Stimulated activated CD4-positive, alpha-beta T cell treated with anti-CD3 and anti-CD28 coated beads, Interleukin-12 subunit alpha, Interleukin-12 subunit beta, amount 100 ng/mL, for 24 hours (primary cell): ENCODE results near the gene PKHD1.

Experiments used
- DNase-seq, 2 experiments: peaks; one replicate each; pipeline ENCODE4 v3.0.0-alpha.2; 2020; ENCODE audit warnings: low read depth in 2 of 2

PKHD1 gene

DNA sequence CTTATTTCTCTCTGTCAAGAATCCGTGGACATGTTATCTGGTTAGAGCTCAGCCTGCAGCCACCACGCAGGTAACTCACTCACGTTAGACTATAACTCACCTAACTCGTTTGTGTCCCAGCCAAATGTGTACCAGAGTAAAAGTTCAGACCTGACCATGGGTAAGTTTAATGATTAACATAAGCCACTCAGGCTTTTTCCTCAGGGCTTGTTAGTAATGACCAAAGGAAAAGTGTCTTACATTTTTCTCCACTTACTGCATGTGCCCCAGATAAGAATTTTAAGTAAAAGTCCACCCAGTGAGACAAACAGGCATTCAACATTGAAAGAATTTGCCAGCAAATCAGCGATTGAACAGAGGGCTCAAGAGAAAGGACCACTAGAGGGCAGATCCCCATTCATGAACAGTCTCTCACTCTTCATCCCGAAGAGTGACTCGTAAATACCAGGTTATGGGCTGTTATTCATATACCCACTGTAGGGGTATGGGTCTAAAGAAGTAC lies at the start of gene PKHD1:
Gene PKHD1, minus strand, starts transcription at position 116 of the 502 bp plus-strand sequence. CDS start 2,680 bp downstream, outside the sequence.
- no peak for DNase-seq

DNA sequence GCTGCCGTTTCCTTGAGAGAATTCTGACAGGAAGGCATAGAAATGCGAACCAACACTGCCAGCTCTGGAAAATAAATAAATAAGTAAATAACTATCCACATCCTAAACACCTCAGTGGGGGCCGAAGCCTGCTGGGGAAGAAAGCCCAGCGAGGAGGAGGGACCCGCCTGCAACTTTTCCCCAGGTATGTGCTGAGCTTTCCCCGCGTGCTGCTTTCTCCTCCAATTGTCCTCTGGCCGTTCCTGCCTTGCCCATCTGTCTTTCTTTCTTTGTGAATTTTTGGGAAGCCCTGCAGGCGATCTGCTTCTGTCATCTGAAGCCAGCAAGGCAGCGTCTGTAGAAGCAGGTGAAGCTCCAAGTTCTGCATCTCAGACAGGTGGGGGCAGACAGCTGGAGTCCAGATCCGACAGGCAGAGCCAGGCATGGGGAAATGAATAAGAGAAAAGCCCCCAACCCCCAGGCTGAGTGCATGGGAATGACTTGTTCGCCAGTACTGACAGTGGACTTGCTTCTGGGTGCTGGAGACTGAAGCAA lies 49.6 kb upstream of the PKHD1 start:
- no peak for DNase-seq

DNA sequence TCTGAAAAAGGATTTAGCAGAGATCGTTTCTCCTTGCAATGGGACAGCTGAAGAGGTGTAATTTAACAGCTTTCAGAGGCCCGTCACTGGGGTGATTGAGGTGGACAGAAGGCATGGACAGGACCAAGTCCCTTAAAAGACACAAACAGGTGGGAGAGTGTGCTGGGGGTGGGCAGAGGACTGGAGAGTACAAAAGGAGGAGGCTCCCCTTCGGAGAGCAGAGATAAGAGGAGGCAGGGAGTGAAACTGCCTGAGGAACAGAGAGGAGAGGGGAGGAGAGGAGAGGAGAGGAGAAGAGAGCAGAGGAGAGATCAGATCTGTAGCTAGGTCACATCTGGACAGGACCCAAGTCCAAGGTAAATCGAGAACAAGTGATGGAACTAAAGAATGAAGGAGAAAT lies 48.6 kb upstream of the PKHD1 start:
- no peak for DNase-seq

DNA sequence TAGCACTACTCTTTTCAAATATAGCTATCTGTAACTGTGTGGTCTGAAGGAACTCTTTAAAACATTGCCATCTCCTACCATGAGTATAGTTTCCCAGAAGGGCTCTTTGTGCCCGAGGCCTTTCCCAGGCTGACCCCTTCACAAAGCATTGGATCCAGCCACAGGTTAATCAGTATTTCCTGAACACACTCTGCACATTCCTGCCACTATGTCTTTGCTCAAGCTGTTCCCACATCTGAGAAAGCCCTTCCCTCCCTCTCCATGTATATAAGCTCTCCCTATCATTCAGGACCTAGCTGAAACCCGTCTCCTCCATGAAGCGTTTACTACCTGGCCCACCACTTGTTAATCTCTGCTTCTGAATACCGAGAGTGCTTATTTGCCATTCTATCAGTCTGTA lies 47.8 kb upstream of the PKHD1 start:
- DNase-seq = no peak

GRCh38 chr6:52134011-52134410 lies 46.6 kb upstream of the PKHD1 start:
- no peak for DNase-seq

DNA sequence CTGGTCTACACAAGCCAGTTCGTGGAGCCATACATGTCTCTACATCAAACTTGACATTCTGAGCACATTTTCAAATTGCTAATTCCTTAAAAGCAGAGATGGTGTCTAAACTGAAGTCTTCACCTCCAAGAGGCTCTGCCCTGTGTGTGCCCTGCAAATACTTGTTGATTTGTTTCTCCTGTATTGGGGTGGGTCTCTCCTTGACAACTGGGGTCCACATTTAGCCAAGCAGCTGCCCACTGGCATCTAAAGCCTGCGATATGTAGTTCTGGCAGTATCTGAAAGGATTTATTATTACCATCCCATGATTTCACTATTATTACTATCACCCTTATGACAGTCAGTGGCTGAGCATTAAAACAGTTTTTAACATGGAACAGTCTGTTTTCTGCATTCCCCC lies 45.9 kb upstream of the PKHD1 start:
- no peak for DNase-seq

DNA sequence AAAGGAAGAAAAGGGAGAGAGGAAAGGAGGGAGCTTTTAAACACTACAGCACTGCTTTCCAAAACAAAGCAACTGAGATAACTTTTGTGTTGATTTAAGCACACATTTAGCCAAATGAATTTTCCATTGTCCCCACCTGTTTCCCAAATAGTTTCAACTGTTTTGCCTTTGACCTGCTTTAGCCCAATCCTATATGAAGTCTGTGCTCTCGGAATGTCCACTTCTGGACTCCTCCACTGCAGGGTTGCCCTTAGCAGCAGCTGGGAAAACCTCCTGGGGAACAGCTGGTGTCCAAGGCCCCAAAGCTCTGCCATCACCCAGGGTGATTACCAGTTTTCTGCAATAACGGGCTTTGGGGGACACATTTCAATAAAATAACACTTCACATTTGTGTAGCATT lies 44.9 kb upstream of the PKHD1 start:
- no peak for DNase-seq

DNA sequence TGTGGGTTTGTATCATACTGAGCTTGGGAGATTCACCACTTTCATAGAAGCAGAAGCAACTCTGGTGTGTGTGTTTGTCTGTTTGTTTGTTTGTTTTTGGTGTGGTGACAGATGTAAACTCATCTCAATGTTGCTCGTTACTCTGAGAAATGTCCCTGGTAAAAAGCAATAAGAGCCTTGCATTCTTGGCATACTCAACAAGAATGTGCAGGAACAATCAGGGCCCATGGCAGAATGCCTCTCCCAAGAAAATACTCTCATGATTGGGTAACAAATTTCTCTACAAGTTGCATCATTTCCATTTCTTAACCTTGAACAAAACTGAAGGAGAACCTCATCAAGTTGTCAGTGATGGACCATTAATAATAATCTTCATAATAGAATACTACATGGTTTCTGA lies 43.0 kb upstream of the PKHD1 start:
- no peak for DNase-seq

DNA sequence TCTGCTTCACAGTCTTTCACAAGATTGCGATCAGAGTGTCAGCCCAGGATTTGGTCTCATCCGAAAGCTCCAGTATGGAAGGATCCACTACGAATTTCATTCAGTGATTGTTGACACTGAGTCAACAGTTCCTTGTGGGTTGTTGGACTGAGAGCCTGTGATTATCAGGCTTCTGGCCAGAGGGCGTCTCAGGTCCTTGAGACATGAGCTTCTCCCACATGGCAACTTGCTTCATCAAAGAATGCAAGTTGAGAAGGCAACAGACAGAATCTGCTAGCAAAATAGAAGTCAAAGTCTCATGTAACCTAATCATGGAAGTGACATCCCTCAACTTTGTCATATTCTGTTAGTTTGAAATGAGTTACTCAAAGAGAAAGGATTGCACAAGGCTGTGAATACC lies 40.5 kb upstream of the PKHD1 start:
- no peak for DNase-seq

DNA sequence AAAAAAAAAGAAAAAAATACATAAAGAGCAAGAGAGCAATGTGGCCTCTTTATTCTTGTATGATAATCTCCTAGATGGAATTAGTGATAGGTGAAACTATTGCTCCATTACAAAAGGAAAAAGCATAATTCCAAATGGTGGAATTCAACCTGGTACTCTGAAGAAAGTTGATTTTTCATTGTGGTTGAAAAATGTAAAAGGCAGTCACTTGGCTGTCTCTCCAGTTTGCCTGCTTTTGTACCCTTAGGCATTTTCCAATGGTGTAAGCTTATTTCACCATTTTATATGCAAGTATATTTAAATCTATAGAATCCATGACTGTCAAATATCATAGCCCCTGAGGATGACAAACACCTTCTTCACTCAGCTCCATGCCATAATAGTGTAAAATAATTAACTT lies 38.8 kb upstream of the PKHD1 start:
- DNase-seq = no peak

DNA sequence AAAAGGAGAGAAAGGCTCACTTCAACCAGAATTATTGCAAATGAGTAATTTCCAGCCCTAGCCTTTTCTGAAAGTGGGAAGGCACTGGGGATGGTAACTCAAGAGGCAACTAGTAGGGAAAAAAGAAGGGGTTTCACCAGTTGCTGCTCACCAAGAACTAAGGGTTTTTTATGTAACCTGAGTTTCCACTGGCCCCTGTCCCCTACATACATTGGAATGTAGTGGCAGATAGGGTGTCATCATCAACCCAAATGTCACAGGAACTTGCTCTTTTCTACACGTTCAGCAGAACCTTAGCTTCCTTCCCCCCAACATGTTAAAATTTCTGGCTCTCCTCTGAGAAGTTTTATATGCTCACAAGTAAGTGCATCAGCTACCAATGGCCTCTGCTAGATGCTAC lies 38.2 kb upstream of the PKHD1 start:
- DNase-seq = no peak

GRCh38 chr6:52125139-52125538 lies 37.7 kb upstream of the PKHD1 start:
- no peak for DNase-seq

DNA sequence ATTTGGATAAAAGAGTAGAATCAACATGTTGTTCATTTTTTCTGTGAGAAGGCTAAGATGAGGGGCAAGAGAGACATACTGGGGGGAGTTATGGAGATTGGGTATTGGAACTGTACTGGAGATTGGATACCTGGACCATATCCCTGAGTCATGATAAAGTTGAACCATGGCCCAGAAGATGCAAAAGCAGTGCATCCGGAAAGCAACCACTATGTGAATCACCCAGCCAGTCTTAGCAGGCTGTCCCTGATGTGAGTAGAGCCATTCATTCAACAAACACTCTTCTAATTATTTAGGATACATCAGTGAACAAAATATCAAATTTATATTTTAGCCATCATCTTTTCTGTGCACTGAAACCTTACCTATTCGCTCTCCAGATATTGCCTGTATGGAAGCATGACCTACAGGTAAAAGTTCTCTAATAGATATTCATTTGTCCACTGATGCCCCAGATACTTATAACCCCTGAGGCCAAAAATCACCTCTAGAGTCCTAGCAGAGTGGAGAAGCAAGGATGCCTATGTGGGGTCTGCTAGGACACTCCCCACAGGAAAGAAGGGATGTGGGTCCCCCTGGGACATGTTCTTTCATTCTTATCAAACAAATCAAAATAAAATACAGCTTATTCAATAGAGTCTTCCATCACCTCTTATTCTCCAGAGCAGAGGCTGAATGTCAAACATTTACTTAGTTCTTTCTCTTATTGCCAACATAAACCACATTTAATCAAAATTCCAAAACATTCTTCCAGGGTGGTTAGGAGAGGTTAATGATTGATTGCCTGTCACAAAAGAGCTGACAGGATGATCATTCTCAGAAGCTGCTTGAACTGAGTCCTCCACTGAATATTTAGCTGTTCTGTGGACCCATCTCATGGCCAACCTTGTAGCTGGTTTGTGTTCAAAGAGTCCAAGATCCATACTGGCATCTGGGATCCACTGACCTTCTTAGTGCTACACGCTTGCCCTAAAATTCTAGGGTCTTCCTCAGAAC lies 37.0 kb upstream of the PKHD1 start:
- no peak for DNase-seq

- no peak for DNase-seq
Measured at GRCh38 chr6:52123251-52123650, 35.8 kb upstream of the PKHD1 start.

GRCh38 chr6:52117352-52117751 lies 29.9 kb upstream of the PKHD1 start:
- DNase-seq = no peak

DNA sequence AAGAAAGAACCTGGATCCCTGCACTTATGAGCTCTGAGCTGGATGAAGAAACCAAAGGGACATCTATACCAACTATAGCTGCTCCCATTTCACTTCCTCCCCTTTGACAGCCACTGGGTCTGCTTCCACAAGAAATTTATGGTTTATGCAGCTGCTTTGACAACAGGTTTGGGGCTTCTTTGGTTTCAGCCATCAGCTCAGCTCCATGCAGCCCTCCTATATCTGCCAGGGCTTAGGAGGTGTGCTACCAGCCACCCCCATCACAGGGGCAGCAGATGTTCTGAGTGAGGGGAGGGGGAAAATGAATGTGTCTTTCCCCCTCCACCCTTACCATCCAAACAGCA lies 29.2 kb upstream of the PKHD1 start:
- no peak for DNase-seq

DNA sequence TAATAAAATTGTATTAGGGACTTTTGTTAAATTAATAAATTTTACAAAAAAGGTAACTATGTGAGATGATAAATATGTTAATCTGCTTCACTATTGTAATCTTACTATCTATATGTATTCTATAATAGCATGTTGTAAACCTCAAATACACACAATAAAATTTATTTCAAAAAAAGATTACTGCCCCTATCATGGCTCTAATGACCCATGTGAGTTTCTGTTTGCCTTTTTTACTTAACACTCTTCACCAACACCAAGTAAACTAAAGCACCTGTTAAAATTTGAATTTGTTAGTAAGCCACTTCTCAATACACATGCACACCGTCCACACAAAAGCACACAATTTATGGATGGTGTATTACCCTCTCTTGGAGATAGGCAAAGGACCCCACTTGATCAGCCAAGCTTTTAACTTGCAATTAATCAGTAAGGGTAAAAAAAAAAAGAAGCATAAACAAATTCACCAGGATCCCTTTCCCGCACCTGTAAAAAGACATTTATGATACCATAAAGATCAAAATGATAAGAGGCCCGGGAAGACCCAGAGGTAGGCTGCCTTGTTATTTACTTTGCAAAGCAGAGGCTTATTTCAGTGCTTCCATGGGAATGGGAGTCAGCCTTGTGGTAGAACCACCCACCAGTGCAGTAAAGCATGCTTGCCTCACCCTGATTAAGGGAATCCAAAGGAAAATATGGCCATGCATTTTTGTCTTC lies 28.6 kb upstream of the PKHD1 start:
- DNase-seq = no peak

GRCh38 chr6:52115145-52115741 lies 27.8 kb upstream of the PKHD1 start:
- DNase-seq = no peak

DNA sequence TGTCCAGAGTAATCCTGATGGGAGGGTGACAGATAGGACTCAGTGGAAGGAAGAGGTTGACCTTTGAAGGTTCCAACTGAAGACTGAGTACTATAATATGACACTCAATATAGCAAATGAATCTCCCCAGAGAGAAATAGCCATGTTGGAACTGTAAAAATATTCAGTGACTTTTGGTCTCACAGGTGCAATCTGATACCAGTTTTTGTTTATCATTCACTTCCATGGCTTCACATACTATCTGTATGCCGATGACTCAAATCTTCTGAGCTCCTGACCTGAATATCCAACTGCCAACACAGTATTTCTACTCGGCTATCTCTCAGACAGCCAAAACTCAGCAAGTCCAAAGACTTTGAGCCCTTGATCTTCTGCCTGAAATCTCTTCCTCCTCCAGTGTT lies 21.8 kb upstream of the PKHD1 start:
- no peak for DNase-seq

DNA sequence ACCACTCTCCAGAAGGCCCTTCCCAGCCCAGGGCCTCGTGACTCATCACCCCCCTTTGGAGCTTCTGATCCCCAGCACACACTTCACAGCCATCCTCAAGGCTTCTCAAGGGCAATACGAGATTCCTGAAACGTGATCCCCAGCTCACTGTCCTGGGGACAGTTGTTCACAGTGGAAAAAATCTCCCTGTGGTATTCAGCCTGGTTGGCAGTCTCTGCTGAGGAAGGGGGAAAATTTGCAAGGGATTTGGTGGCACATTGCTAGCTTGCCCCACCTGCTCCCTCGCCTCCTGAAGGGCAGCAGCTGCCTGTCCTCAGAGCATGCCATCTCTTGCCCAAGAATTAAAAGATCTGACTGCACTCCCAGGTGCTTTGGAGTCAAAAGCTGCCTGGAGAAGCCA lies 20.7 kb upstream of the PKHD1 start:
- no peak for DNase-seq

- no peak for DNase-seq
Measured at GRCh38 chr6:52106994-52107393, 19.6 kb upstream of the PKHD1 start.

DNA sequence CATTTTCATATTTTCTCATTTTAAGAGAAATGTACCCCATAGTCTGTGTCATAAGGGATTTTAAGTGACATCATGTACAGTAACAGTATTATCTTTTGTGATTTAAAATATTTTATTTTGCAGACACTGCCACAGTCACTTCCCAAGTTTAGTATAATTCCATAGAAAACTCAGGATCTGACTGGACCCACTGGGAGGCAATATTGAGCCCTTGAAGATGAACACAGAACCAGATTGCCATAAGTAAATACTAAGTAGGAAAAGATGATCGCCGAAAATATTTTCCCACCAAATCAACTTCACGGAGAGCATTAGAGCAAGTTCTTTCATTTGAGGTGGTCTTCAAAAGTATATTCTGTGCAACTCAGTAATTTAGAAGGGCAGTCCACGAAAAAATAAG lies 17.6 kb upstream of the PKHD1 start:
- no peak for DNase-seq
